Panc1 (cell line): ENCODE measurements around the gene TSPAN31. TPM values are rescaled to one million over a fixed set of nuclear protein-coding genes. Genes with fewer than 3 reads are reported as not detected.

Source experiments
- ATAC-seq: fragments of 200-7000 bp; cut with Tn5 transposase; 2 replicates; pipeline ENCODE4 v1.9.1; 2020; ENCODE audit warnings: mild to moderate bottlenecking, moderate library complexity
- BruUV-seq: library from RNA; stranded (reverse); fragments of 400-500 nt; replicated peaks from 2 replicates; lab custom pipeline; 2021; lab: Mats Ljungman, UMichigan
- CTCF ChIA-PET: fragments of 300-600 bp; sonication (Branson Sonifier 250); formaldehyde crosslinking; loops from one replicate; lab custom pipeline; 2022; ENCODE audit warnings: antibody characterized with exemption; lab: Charles Lee
- POLR2A ChIA-PET: fragments of 300-600 bp; sonication (Branson Sonifier 250); formaldehyde crosslinking; loops from one replicate; lab custom pipeline; 2022; ENCODE audit warnings: antibody characterized with exemption; lab: Charles Lee
- DNase-seq: peaks from one replicate; pipeline ENCODE4 v3.0.0-alpha.2; 2010; ENCODE audit warnings: low read depth, low spot score
- H3K27ac ChIP-seq: 2 replicates; pipeline ENCODE4 v1.5.1; 2011; ENCODE audit warnings: mild to moderate bottlenecking, low read length, inconsistent platforms
- H3K27me3 ChIP-seq: fragments of 200-500 bp; sonication (Bioruptor generic); 2 replicates; pipeline ENCODE4 v1.6.0; 2014; ENCODE audit warnings: low read length, inconsistent platforms; ENCODE audit not compliant: control insufficient read depth, insufficient read depth
- H3K36me3 ChIP-seq: fragments of 200-500 bp; sonication (Bioruptor generic); 2 replicates; pipeline ENCODE4 v1.5.1; 2014; ENCODE audit warnings: inconsistent platforms, mild to moderate bottlenecking, low read length, moderate library complexity; ENCODE audit not compliant: control insufficient read depth, insufficient read depth
- H3K4me1 ChIP-seq: 2 replicates; pipeline ENCODE4 v1.5.1; 2011; ENCODE audit warnings: inconsistent platforms, mild to moderate bottlenecking, low read length, moderate library complexity; ENCODE audit not compliant: control insufficient read depth, insufficient read depth
- H3K4me3 ChIP-seq, 2 experiments: 2 replicates each; pipeline ENCODE4 v1.5.1; 2011 to 2012; ENCODE audit warnings: low read depth in 2 of 2, low read length in 2 of 2, mild to moderate bottlenecking in 2 of 2, inconsistent platforms in 1 of 2, moderate library complexity in 1 of 2
- H3K9me3 ChIP-seq: fragments of 200-500 bp; sonication (Bioruptor generic); 2 replicates; pipeline ENCODE4 v1.5.1; 2014; ENCODE audit warnings: low read depth, mild to moderate bottlenecking, inconsistent platforms, low read length, moderate library complexity; ENCODE audit not compliant: control insufficient read depth, insufficient read depth
- POLR2AphosphoS5 ChIP-seq: IDR thresholded peaks from 2 replicates; pipeline ENCODE4 v1.6.1; 2012; ENCODE audit warnings: mild to moderate bottlenecking, low read depth, low read length, moderate library complexity
- SIN3A ChIP-seq: IDR thresholded peaks from 2 replicates; pipeline ENCODE4 v1.6.1; 2012; ENCODE audit warnings: low read depth, mild to moderate bottlenecking, low read length, moderate library complexity, borderline replicate concordance; ENCODE audit not compliant: insufficient read depth
- TCF7L2 ChIP-seq: IDR thresholded peaks from 2 replicates; pipeline ENCODE4 v1.6.1; 2011; ENCODE audit warnings: mild to moderate bottlenecking, low read depth, low read length, inconsistent platforms
- in situ Hi-C: cut with HindIII; loops from 2 replicates; pipeline ENCODE4 v1.10.0; 2016; ENCODE audit warnings: low sequenced_read_pairs, low pct_unique_long_range_greater_than_20kb
- intact Hi-C: fragments of 100-400 bp; cut with micrococcal nuclease; formaldehyde crosslinking; loops from one replicate; pipeline ENCODE4 v1.10.0; 2022; ENCODE audit not compliant: unreplicated experiment
- total RNA-seq: library from RNA; stranded (reverse); gene quantifications from one replicate; pipeline ENCODE4 v1.2.1, GENCODE V29; 2021; ENCODE audit not compliant: unreplicated experiment
- TF ChIP-seq, protein P1 (sequence below): fragments of 450-650 bp; IDR thresholded peaks from 2 replicates; pipeline ENCODE4 v1.5.1; 2017; ENCODE audit warnings: mild to moderate bottlenecking
- TF ChIP-seq, protein P2 (sequence below), 2 experiments: IDR thresholded peaks; 2 replicates each; pipeline ENCODE4 v1.6.1; 2011 to 2012; ENCODE audit warnings: low read depth in 2 of 2, control low read depth in 1 of 2, low read length in 1 of 2, mild to moderate bottlenecking in 1 of 2, moderate library complexity in 1 of 2; ENCODE audit not compliant: insufficient read depth in 1 of 2

Gene TSPAN31
- total RNA-seq, 1 experiment from 2014 or later: 17.5 TPM

DNA sequence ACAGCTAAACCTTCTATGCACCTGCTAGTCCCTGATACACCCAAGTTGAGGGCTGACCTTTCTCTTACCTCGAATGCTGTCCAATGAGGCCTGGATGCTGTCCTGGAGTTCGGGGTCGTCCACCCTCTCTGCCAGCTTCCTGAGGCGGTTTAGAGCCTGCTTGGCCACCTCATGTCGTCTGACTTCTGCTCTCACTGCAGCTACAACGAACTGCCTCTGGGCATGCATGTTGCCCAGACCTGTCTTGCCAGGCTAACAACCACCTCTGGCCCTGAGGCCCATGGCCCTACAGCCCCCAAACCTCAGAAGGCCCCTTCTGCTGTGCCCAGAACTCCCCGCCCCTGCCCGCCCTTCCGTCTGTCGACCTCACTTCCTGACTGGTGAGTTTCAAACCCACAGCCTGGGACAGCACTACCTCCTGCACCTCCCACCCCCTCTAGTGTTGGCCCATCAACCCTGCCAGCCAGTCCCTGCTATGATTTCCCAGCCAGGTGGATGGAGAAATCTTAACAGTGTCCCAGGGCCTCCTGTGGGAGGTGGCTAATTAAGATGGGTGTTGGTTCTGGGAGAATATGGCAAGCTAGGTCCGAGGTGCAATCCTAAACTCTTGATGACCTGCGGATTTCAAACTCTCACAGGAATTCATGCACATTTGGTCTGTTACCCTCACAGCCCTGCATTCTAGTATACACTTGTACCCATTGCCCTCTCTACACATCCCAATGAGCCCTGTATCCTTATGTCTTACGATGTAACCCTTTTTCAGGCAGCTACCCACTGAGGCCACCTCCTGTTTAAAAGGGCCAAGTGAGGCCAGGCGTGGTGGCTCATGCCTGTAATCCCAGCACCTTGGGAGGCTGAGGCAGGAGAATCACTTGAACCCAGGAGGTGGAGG, 2.7 kb upstream of the TSPAN31 start:
- Histone ChIP-seq H3K36me3 (peaks cover 6% of the 10 kb centered on the region), H3K4me3 (no peak overlapping the region), H3K27ac (no peak overlapping the region), H3K4me1 (peaks cover 7% of the 10 kb centered on the region), H3K27me3 (no peaks in the 10 kb centered on the region; the same call in 1 of the 2 replicates), H3K9me3 (no peaks in the 10 kb centered on the region)
- POLR2A ChIA-PET: no interaction called here
- TF ChIP-seq POLR2AphosphoS5 (no peak), SIN3A (no peak), TCF7L2 (no peak)
- TF ChIP-seq, protein P1, sequence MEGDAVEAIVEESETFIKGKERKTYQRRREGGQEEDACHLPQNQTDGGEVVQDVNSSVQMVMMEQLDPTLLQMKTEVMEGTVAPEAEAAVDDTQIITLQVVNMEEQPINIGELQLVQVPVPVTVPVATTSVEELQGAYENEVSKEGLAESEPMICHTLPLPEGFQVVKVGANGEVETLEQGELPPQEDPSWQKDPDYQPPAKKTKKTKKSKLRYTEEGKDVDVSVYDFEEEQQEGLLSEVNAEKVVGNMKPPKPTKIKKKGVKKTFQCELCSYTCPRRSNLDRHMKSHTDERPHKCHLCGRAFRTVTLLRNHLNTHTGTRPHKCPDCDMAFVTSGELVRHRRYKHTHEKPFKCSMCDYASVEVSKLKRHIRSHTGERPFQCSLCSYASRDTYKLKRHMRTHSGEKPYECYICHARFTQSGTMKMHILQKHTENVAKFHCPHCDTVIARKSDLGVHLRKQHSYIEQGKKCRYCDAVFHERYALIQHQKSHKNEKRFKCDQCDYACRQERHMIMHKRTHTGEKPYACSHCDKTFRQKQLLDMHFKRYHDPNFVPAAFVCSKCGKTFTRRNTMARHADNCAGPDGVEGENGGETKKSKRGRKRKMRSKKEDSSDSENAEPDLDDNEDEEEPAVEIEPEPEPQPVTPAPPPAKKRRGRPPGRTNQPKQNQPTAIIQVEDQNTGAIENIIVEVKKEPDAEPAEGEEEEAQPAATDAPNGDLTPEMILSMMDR: no peak; the same call in 1 of the 2 replicates
- TF ChIP-seq, protein P2, sequence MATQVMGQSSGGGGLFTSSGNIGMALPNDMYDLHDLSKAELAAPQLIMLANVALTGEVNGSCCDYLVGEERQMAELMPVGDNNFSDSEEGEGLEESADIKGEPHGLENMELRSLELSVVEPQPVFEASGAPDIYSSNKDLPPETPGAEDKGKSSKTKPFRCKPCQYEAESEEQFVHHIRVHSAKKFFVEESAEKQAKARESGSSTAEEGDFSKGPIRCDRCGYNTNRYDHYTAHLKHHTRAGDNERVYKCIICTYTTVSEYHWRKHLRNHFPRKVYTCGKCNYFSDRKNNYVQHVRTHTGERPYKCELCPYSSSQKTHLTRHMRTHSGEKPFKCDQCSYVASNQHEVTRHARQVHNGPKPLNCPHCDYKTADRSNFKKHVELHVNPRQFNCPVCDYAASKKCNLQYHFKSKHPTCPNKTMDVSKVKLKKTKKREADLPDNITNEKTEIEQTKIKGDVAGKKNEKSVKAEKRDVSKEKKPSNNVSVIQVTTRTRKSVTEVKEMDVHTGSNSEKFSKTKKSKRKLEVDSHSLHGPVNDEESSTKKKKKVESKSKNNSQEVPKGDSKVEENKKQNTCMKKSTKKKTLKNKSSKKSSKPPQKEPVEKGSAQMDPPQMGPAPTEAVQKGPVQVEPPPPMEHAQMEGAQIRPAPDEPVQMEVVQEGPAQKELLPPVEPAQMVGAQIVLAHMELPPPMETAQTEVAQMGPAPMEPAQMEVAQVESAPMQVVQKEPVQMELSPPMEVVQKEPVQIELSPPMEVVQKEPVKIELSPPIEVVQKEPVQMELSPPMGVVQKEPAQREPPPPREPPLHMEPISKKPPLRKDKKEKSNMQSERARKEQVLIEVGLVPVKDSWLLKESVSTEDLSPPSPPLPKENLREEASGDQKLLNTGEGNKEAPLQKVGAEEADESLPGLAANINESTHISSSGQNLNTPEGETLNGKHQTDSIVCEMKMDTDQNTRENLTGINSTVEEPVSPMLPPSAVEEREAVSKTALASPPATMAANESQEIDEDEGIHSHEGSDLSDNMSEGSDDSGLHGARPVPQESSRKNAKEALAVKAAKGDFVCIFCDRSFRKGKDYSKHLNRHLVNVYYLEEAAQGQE (IDR thresholded peaks at IDR 0.05; ENCODE audit: insufficient read depth in 1 of 2, low read depth in 2 of 2, low read length in 1 of 2): no peak
- in situ Hi-C loops (no loop called here), intact Hi-C loops (no loop called here)
- CTCF ChIA-PET: interaction anchor here (3.4 kb wide), 1 partner anchor 16 kb away, joined by 10 read pairs; no protein-coding TSS in a partner anchor
- DNase-seq (no peak), ATAC-seq (no peak)
- no TSS peak for BruUV-seq

DNA sequence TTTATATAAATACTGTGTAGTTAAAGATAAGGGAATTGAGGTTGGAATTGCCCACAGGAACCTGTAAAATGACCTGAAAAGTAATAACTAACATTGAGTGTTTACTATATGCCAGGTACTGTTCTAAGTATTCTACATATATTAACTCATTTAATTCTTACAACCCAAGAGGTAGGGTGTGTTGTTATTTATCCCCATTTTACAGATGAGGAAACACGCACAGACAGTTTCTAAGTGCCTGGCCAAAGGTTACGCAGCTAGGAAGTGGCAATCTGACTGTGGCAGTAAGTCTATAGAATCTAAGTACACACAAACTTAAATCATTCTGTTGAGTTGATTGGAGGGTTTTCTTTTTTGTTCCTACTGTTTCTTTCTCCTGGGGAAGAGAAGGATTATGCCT, 1.1 kb upstream of the TSPAN31 start:
- no peaks in the 10 kb centered on the region for H3K9me3 ChIP-seq
- no TSS peak for BruUV-seq
- no peaks in the 10 kb centered on the region; the same call in 1 of the 2 replicates for H3K27me3 ChIP-seq
- intact Hi-C loops: no loop called here
- ChIA-PET POLR2A (no interaction called here), CTCF (interaction anchor here (0.5 to 1.5 kb wide), 2 partner anchors 18 to 84 kb away, joined by 3 to 5 read pairs; no protein-coding TSS in a partner anchor)
- ATAC-seq (no peak), DNase-seq (no peak)
- TF ChIP-seq TCF7L2: no peak
- TF ChIP-seq, protein P1: no peak
- no peak for TF ChIP-seq POLR2AphosphoS5
- TF ChIP-seq, protein P2 (IDR thresholded peaks at IDR 0.05; ENCODE audit: insufficient read depth in 1 of 2, low read depth in 2 of 2, low read length in 1 of 2): no peak
- peaks cover 13% of the 10 kb centered on the region for H3K36me3 ChIP-seq
- peak overlapping the region; percentile 94; the same call in 1 of the 2 replicates for H3K27ac ChIP-seq
- in situ Hi-C loops: no loop called here
- peak overlapping the region; percentile 74 to 98; a peak in 3 of 4 replicates for H3K4me3 ChIP-seq
- peaks cover 7% of the 10 kb centered on the region for H3K4me1 ChIP-seq
